H9 (cell line): Measurements from ENCODE around the gene CPM. TPM values are rescaled to one million over a fixed set of nuclear protein-coding genes. Genes with fewer than 3 reads are reported as not detected.

Source experiments
- DNase-seq: peaks from one replicate; pipeline ENCODE4 v3.0.0-alpha.2; 2017
- H2AFZ ChIP-seq: one replicate; pipeline ENCODE4 v1.6.1; 2013; ENCODE audit warnings: mild to moderate bottlenecking, low read length, control low read depth, moderate library complexity
- H2AK5ac ChIP-seq: 2 replicates; pipeline ENCODE4 v1.6.1; 2013; ENCODE audit warnings: low read length, control low read depth, mixed read lengths; ENCODE audit not compliant: insufficient read length
- H2BK120ac ChIP-seq: one replicate; pipeline ENCODE4 v1.6.1; 2013; ENCODE audit warnings: low read depth, mild to moderate bottlenecking, low read length, control low read depth, inconsistent platforms; ENCODE audit not compliant: poor library complexity, severe bottlenecking
- H2BK12ac ChIP-seq: 2 replicates; pipeline ENCODE4 v1.6.1; 2013; ENCODE audit warnings: low read length, control low read depth, mixed read lengths, low read depth; ENCODE audit not compliant: insufficient read length
- H2BK15ac ChIP-seq: 2 replicates; pipeline ENCODE4 v1.6.1; 2013; ENCODE audit warnings: low read depth, low read length, control low read depth
- H2BK20ac ChIP-seq: one replicate; pipeline ENCODE4 v1.6.1; 2013; ENCODE audit warnings: low read depth, mild to moderate bottlenecking, low read length, control low read depth, inconsistent platforms; ENCODE audit not compliant: poor library complexity, severe bottlenecking
- H2BK5ac ChIP-seq: 2 replicates; pipeline ENCODE4 v1.6.1; 2013; ENCODE audit warnings: low read length, control low read depth, mixed read lengths; ENCODE audit not compliant: insufficient read length
- H3K14ac ChIP-seq: 2 replicates; pipeline ENCODE4 v1.6.1; 2013; ENCODE audit warnings: low read length, control low read depth; ENCODE audit not compliant: insufficient read depth
- H3K18ac ChIP-seq: 2 replicates; pipeline ENCODE4 v1.6.1; 2013; ENCODE audit warnings: low read depth, mild to moderate bottlenecking, mixed read lengths, low read length, control low read depth; ENCODE audit not compliant: insufficient read length
- H3K23ac ChIP-seq: 2 replicates; pipeline ENCODE4 v1.6.1; 2013; ENCODE audit warnings: low read length, control low read depth, mixed read lengths, low read depth; ENCODE audit not compliant: insufficient read length
- H3K23me2 ChIP-seq: 2 replicates; pipeline ENCODE4 v1.6.1; 2013; ENCODE audit warnings: low read depth, mild to moderate bottlenecking, mixed read lengths, low read length, control low read depth; ENCODE audit not compliant: insufficient read length, poor library complexity, severe bottlenecking
- H3K27ac ChIP-seq: 2 replicates; pipeline ENCODE4 v1.5.1; 2013; ENCODE audit warnings: low read length, control low read depth, mixed read lengths, low read depth; ENCODE audit not compliant: insufficient read length
- H3K27me3 ChIP-seq: 2 replicates; pipeline ENCODE4 v1.6.1; 2013; ENCODE audit warnings: low read length, control low read depth, inconsistent platforms; ENCODE audit not compliant: insufficient read depth
- H3K4ac ChIP-seq: 2 replicates; pipeline ENCODE4 v1.6.1; 2013; ENCODE audit warnings: low read depth, mild to moderate bottlenecking, control low read depth, inconsistent platforms, low read length, moderate library complexity
- H3K4me1 ChIP-seq: 2 replicates; pipeline ENCODE4 v1.6.1; 2013; ENCODE audit warnings: low read length, control low read depth, inconsistent platforms; ENCODE audit not compliant: insufficient read depth
- H3K4me2 ChIP-seq: 2 replicates; pipeline ENCODE4 v1.6.1; 2013; ENCODE audit warnings: low read length, control low read depth, mixed read lengths; ENCODE audit not compliant: insufficient read length, insufficient read depth
- H3K56ac ChIP-seq: 2 replicates; pipeline ENCODE4 v1.6.1; 2013; ENCODE audit warnings: low read depth, mild to moderate bottlenecking, mixed read lengths, low read length, control low read depth; ENCODE audit not compliant: insufficient read length
- H3K79me1 ChIP-seq: 2 replicates; pipeline ENCODE4 v1.6.1; 2013; ENCODE audit warnings: low read depth, mild to moderate bottlenecking, moderate library complexity, low read length, control low read depth, inconsistent platforms; ENCODE audit not compliant: insufficient read depth, poor library complexity, severe bottlenecking
- H3K79me2 ChIP-seq: 2 replicates; pipeline ENCODE4 v1.6.1; 2013; ENCODE audit warnings: low read length, control low read depth, inconsistent platforms; ENCODE audit not compliant: insufficient read depth
- H3K9ac ChIP-seq: 2 replicates; pipeline ENCODE4 v1.6.1; 2013; ENCODE audit warnings: low read length, control low read depth, mixed read lengths; ENCODE audit not compliant: insufficient read length; ENCODE audit errors: extremely low read depth
- H3K9me3 ChIP-seq: one replicate; pipeline ENCODE4 v1.6.1; 2013; ENCODE audit warnings: low read depth, low read length, inconsistent platforms; ENCODE audit not compliant: control insufficient read depth
- H3T11ph ChIP-seq: one replicate; pipeline ENCODE4 v1.6.1; 2013; ENCODE audit warnings: mild to moderate bottlenecking, low read length, control low read depth, inconsistent platforms
- H4K20me1 ChIP-seq: one replicate; pipeline ENCODE4 v1.6.1; 2013; ENCODE audit not compliant: control insufficient read depth, insufficient read length, insufficient read depth
- H4K5ac ChIP-seq: 2 replicates; pipeline ENCODE4 v1.6.1; 2013; ENCODE audit warnings: low read depth, mild to moderate bottlenecking, mixed read lengths, low read length, control low read depth; ENCODE audit not compliant: insufficient read length
- H4K8ac ChIP-seq: replicated peaks from 2 replicates; pipeline ENCODE4 v1.6.1; 2013; ENCODE audit warnings: low read length, control low read depth, mixed read lengths, low read depth; ENCODE audit not compliant: insufficient read length
- H4K91ac ChIP-seq: 2 replicates; pipeline ENCODE4 v1.6.1; 2013; ENCODE audit warnings: low read depth, mild to moderate bottlenecking, moderate library complexity, mixed read lengths, low read length, control low read depth; ENCODE audit not compliant: insufficient read length
- H3K27ac Mint-ChIP-seq, 3 experiments: 2 replicates in 2 of 3; 3 replicates in 1 of 3; pipeline ENCODE4 v1.8.0; 2020 to 2021; ENCODE audit warnings: mixed read lengths in 3 of 3, mild to moderate bottlenecking in 1 of 3, moderate library complexity in 1 of 3
- H3K27me3 Mint-ChIP-seq: 2 replicates; pipeline ENCODE4 v1.8.0; 2021; ENCODE audit warnings: low read depth, mild to moderate bottlenecking, moderate library complexity, mixed read lengths
- H3K36me3 Mint-ChIP-seq, 3 experiments: 2 replicates in 2 of 3; 3 replicates in 1 of 3; pipeline ENCODE4 v1.8.0; 2020 to 2021; ENCODE audit warnings: low read depth in 3 of 3, mixed read lengths in 3 of 3; ENCODE audit not compliant: insufficient read depth in 1 of 3
- H3K4me1 Mint-ChIP-seq, 2 experiments: 2 replicates each; pipeline ENCODE4 v1.8.0; 2020; ENCODE audit warnings: mixed read lengths in 2 of 2
- H3K4me3 Mint-ChIP-seq, 2 experiments: 2 replicates in 1 of 2; 3 replicates in 1 of 2; pipeline ENCODE4 v1.8.0; 2020 to 2021; ENCODE audit warnings: mild to moderate bottlenecking in 2 of 2, mixed read lengths in 2 of 2, moderate library complexity in 1 of 2
- H3K9me3 Mint-ChIP-seq, 2 experiments: 2 replicates in 1 of 2; 3 replicates in 1 of 2; pipeline ENCODE4 v1.8.0; 2020; ENCODE audit warnings: mild to moderate bottlenecking in 2 of 2, mixed read lengths in 2 of 2, moderate library complexity in 1 of 2
- WGBS: extraction: QIAGEN DNeasy Blood & Tissue Kit; methylation state at CpG from one replicate; pipeline ENCODE4 v1.1.7; 2013; ENCODE audit warnings: missing lambda C conversion rate, low lambda C conversion rate, mixed read lengths; ENCODE audit not compliant: insufficient read length; ENCODE audit errors: extremely low coverage; 5-methylcytosine and 5-hydroxymethylcytosine counted together
- total RNA-seq: library from RNA; stranded (reverse); gene quantifications from 2 replicates; pipeline ENCODE4 v1.2.1, GENCODE V29; 2021
- TF ChIP-seq, protein P1 (sequence below): fragments of 200-600 bp; sonication (generic); conservative IDR thresholded peaks from 3 replicates; pipeline ENCODE4 v1.8.0; 2021; ENCODE audit warnings: antibody characterized with exemption, mild to moderate bottlenecking

The CPM gene
- total RNA-seq, 1 experiment from 2014 or later: 1.2 TPM

DNA sequence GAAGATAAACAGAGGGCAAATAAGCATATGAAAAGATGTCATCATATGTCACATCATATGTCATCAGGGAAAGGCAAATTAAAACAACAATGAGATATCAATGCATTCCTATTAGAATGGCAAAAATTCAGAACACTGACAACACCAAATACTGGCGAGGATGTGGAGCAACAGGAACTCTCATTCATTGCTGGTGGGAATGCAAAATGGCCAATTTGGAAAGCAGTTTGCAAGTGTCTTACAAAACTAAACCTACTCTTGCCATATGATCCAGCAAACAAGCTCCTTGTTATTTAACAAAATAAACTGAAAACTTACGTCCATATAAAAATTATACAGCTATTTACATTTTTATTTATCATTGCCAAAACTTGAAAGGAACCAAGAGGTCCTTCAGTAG lies 32.7 kb downstream of the CPM start:
- H2BK120ac ChIP-seq: no peak overlapping the region
- H3K79me1 ChIP-seq: no peaks in the 10 kb centered on the region
- H2BK20ac ChIP-seq: no peak overlapping the region
- H3K56ac ChIP-seq: no peak overlapping the region
- no peak overlapping the region for H4K5ac ChIP-seq
- no peaks in the 10 kb centered on the region for H3K79me2 ChIP-seq
- Mint-ChIP-seq H3K27me3 (no peaks in the 10 kb centered on the region; the same call in 1 of the 2 replicates), H3K4me3 (no peak overlapping the region), H3K9me3 (no peaks in the 10 kb centered on the region; a peak in 2 of 5 replicates), H3K27ac (no peak overlapping the region), H3K4me1 (peaks cover 6 to 11% of the 10 kb centered on the region in 2 experiments), H3K36me3 (no peaks in the 10 kb centered on the region; a peak in 1 of 7 replicates)
- H3K14ac ChIP-seq: no peak overlapping the region
- H4K20me1 ChIP-seq: no peaks in the 10 kb centered on the region
- no peak overlapping the region for H4K91ac ChIP-seq
- no peak overlapping the region for H3T11ph ChIP-seq
- no peak overlapping the region for H2BK12ac ChIP-seq
- no peak overlapping the region for H2BK15ac ChIP-seq
- no peak overlapping the region for H3K27ac ChIP-seq
- H2AK5ac ChIP-seq: no peak overlapping the region
- no peak overlapping the region for H3K18ac ChIP-seq
- no peak overlapping the region for H3K23ac ChIP-seq
- H3K4me2 ChIP-seq: no peak overlapping the region
- WGBS: no CpG with 5 or more reads among the region's 2 CpGs
- H3K4me1 ChIP-seq: no peaks in the 10 kb centered on the region
- no peak overlapping the region for H2BK5ac ChIP-seq
- DNase-seq: no peak
- H3K23me2 ChIP-seq: no peaks in the 10 kb centered on the region
- H3K27me3 ChIP-seq: no peaks in the 10 kb centered on the region
- no peak overlapping the region for H3K4ac ChIP-seq
- TF ChIP-seq, protein P1, sequence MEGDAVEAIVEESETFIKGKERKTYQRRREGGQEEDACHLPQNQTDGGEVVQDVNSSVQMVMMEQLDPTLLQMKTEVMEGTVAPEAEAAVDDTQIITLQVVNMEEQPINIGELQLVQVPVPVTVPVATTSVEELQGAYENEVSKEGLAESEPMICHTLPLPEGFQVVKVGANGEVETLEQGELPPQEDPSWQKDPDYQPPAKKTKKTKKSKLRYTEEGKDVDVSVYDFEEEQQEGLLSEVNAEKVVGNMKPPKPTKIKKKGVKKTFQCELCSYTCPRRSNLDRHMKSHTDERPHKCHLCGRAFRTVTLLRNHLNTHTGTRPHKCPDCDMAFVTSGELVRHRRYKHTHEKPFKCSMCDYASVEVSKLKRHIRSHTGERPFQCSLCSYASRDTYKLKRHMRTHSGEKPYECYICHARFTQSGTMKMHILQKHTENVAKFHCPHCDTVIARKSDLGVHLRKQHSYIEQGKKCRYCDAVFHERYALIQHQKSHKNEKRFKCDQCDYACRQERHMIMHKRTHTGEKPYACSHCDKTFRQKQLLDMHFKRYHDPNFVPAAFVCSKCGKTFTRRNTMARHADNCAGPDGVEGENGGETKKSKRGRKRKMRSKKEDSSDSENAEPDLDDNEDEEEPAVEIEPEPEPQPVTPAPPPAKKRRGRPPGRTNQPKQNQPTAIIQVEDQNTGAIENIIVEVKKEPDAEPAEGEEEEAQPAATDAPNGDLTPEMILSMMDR: no peak
- H4K8ac ChIP-seq: no peak overlapping the region
- H3K9ac ChIP-seq: no peak overlapping the region
- no peaks in the 10 kb centered on the region for H3K9me3 ChIP-seq
- no peak overlapping the region for H2AFZ ChIP-seq
